ENCODE results near the gene TRIM59.
A peak's percentile ranks its signal among the peaks of the same experiment; 100 is the strongest.

Gene TRIM59

GRCh38 chr3:160394009-160394392, 55.6 kb downstream of the TRIM59 start:
- H3K27ac ChIP-seq (ENCODE audit: insufficient read depth in 1 of 2, low read depth in 1 of 2, low read length in 2 of 2, poor library complexity in 1 of 2, severe bottlenecking in 2 of 2) = peak overlapping the region in 1 of 2 experiments; percentile 52
- ChIA-PET POLR2A (interaction anchor here (0.8 kb wide), 1 partner anchor 9 kb away, joined by 3 read pairs; no protein-coding TSS in a partner anchor), CTCF (interaction anchor here (0.7 to 2.1 kb wide), 6 partner anchors 14 to 355 kb away, joined by 3 to 5 read pairs (median 4); partner anchors contain the start of gene C3orf80)
- no peaks in the 10 kb centered on the region for H3K27me3 ChIP-seq (replicated peaks in 2 of 5; ENCODE audit: control insufficient read depth in 4 of 5, insufficient read depth in 5 of 5, low read length in 4 of 5)
- no peak for DNase-seq
- no peak overlapping the region for H3K4me3 ChIP-seq (ENCODE audit: control insufficient read depth in 1 of 7, extremely low read depth in 1 of 7, insufficient read depth in 4 of 7, low read depth in 2 of 7, low read length in 6 of 7)
- peaks cover 4 to 16% (median 9%) of the 10 kb centered on the region in 4 experiments for H3K4me1 ChIP-seq (ENCODE audit: control extremely low read depth in 1 of 4, control insufficient read depth in 4 of 4, insufficient read depth in 4 of 4, low read length in 3 of 4)
- peaks cover 0 to 2% (median 0%) of the 10 kb centered on the region in 4 experiments for H3K36me3 ChIP-seq (ENCODE audit: control insufficient read depth in 4 of 4, insufficient read depth in 4 of 4, low read length in 3 of 4)
- WGBS (ENCODE audit: insufficient coverage) = no CpG with 5 or more reads among the region's 3 CpGs
- no peaks in the 10 kb centered on the region for H3K9me3 ChIP-seq (ENCODE audit: control extremely low read depth in 1 of 5, control insufficient read depth in 4 of 5, insufficient read depth in 2 of 5, low read depth in 1 of 5, low read length in 4 of 5)

DNA sequence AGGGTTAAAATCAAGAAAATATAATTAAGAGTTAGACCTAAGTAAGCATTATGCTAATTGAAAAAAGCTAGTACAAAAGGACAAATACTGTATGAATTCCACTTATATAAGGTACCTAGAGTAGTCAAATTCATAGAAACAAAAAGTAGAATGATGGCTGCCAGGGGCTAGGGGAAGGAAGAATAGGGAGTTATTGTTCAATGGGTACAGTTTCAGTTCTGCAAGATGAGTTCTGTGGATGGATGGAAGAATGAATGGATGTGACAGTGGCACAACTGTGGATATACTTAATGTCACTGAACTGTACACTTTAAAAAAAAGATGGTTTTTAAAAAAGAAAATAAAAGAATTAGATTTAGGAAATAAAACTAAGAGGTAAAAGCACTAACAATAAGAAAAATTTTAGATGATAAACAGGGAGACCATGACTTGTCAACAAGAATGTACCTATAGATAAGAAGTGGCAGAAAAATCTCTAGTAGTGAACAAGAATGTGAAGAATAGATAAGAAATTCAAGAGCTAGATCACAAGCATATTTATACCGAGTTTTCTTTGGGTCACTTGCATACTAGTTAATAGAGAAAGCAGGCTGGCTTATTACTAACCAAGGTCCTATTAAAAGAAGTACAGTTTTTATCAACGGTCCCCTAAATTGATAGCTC, 56.1 kb downstream of the TRIM59 start:
- CTCF ChIA-PET = interaction anchor here (0.7 to 2.1 kb wide), 4 partner anchors 14 to 168 kb away, joined by 4 to 5 read pairs (median 4); partner anchors contain the start of gene C3orf80
- 100% methylated on average over 1 of the region's 2 CpGs for WGBS (ENCODE audit: insufficient coverage)
- no peak overlapping the region for H3K4me3 ChIP-seq (ENCODE audit: control insufficient read depth in 1 of 7, extremely low read depth in 1 of 7, insufficient read depth in 4 of 7, low read depth in 2 of 7, low read length in 6 of 7)
- DNase-seq = no peak
- H3K27me3 ChIP-seq (replicated peaks in 2 of 5; ENCODE audit: control insufficient read depth in 4 of 5, insufficient read depth in 5 of 5, low read length in 4 of 5) = no peaks in the 10 kb centered on the region
- H3K9me3 ChIP-seq (ENCODE audit: control extremely low read depth in 1 of 5, control insufficient read depth in 4 of 5, insufficient read depth in 2 of 5, low read depth in 1 of 5, low read length in 4 of 5) = no peaks in the 10 kb centered on the region
- H3K36me3 ChIP-seq (ENCODE audit: control insufficient read depth in 4 of 4, insufficient read depth in 4 of 4, low read length in 3 of 4) = peaks cover 0 to 2% (median 0%) of the 10 kb centered on the region in 4 experiments
- peaks cover under 1 to 11% (median 7%) of the 10 kb centered on the region in 4 experiments for H3K4me1 ChIP-seq (ENCODE audit: control extremely low read depth in 1 of 4, control insufficient read depth in 4 of 4, insufficient read depth in 4 of 4, low read length in 3 of 4)
- POLR2A ChIA-PET = interaction anchor here (0.8 kb wide), 1 partner anchor 10 kb away, joined by 3 read pairs; no protein-coding TSS in a partner anchor
- H3K27ac ChIP-seq (ENCODE audit: insufficient read depth in 1 of 2, low read depth in 1 of 2, low read length in 2 of 2, poor library complexity in 1 of 2, severe bottlenecking in 2 of 2) = peak overlapping the region in 1 of 2 experiments; percentile 52

- no peak overlapping the region for H3K27ac ChIP-seq (ENCODE audit: insufficient read depth in 1 of 2, low read depth in 1 of 2, low read length in 2 of 2, poor library complexity in 1 of 2, severe bottlenecking in 2 of 2)
- no peaks in the 10 kb centered on the region for H3K9me3 ChIP-seq (ENCODE audit: control extremely low read depth in 1 of 5, control insufficient read depth in 4 of 5, insufficient read depth in 2 of 5, low read depth in 1 of 5, low read length in 4 of 5)
- H3K36me3 ChIP-seq (ENCODE audit: control insufficient read depth in 4 of 4, insufficient read depth in 4 of 4, low read length in 3 of 4) = peaks cover 0 to 2% (median 0%) of the 10 kb centered on the region in 4 experiments
- DNase-seq = no peak
- H3K27me3 ChIP-seq (replicated peaks in 2 of 5; ENCODE audit: control insufficient read depth in 4 of 5, insufficient read depth in 5 of 5, low read length in 4 of 5) = no peaks in the 10 kb centered on the region
- no peak overlapping the region for H3K4me3 ChIP-seq (ENCODE audit: control insufficient read depth in 1 of 7, extremely low read depth in 1 of 7, insufficient read depth in 4 of 7, low read depth in 2 of 7, low read length in 6 of 7)
- POLR2A ChIA-PET = no interaction called here
- CTCF ChIA-PET = interaction anchor here (2.1 kb wide), 1 partner anchor 15 kb away, joined by 5 read pairs; no protein-coding TSS in a partner anchor
- peaks cover 0 to 6% (median 2%) of the 10 kb centered on the region in 4 experiments for H3K4me1 ChIP-seq (ENCODE audit: control extremely low read depth in 1 of 4, control insufficient read depth in 4 of 4, insufficient read depth in 4 of 4, low read length in 3 of 4)
Measured at GRCh38 chr3:160392798-160393197, 56.8 kb downstream of the TRIM59 start.

DNA sequence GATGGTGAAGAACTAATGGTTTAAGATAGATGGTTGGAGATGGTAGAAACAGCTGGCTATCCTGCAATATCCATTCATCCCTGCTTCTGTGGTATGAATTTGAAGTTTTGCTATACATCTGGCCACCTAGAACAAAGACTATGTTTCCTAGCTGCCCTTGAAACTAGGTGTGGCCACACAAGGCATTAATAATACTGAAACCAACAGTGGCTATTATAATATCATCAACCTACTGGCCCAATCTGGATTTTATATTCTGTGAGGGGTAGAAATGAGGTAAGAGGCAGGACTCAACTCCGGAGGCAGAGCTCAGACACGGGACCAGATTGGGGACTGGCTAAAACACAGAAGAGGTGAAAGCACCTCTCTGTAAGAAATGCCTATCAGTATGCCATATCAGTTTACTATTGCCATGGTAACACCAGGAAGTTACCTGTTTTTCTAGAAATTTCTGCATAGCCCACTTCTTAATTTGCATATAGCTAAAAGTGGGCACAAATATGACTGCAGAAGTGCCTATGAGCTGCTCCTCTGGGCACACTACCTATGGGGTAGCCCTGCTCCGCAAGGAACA, 58.9 kb downstream of the TRIM59 start:
- CTCF ChIA-PET = no interaction called here
- Histone ChIP-seq H3K9me3 (ENCODE audit: control extremely low read depth in 1 of 5, control insufficient read depth in 4 of 5, insufficient read depth in 2 of 5, low read depth in 1 of 5, low read length in 4 of 5) (no peaks in the 10 kb centered on the region), H3K27me3 (replicated peaks in 2 of 5; ENCODE audit: control insufficient read depth in 4 of 5, insufficient read depth in 5 of 5, low read length in 4 of 5) (no peaks in the 10 kb centered on the region), H3K4me3 (ENCODE audit: control insufficient read depth in 1 of 7, extremely low read depth in 1 of 7, insufficient read depth in 4 of 7, low read depth in 2 of 7, low read length in 6 of 7) (no peak overlapping the region), H3K4me1 (ENCODE audit: control extremely low read depth in 1 of 4, control insufficient read depth in 4 of 4, insufficient read depth in 4 of 4, low read length in 3 of 4) (peaks cover 0 to 6% (median 2%) of the 10 kb centered on the region in 4 experiments), H3K27ac (ENCODE audit: insufficient read depth in 1 of 2, low read depth in 1 of 2, low read length in 2 of 2, poor library complexity in 1 of 2, severe bottlenecking in 2 of 2) (no peak overlapping the region), H3K36me3 (ENCODE audit: control insufficient read depth in 4 of 4, insufficient read depth in 4 of 4, low read length in 3 of 4) (peaks cover 0 to 2% (median 0%) of the 10 kb centered on the region in 4 experiments)
- POLR2A ChIA-PET = no interaction called here
- no peak for DNase-seq
- 100% methylated on average over 1 of the region's 3 CpGs for WGBS (ENCODE audit: insufficient coverage)

All from common myeloid progenitor, CD34-positive (primary cell).